CD4-positive, alpha-beta T cell treated with Interleukin-21 for 1 hour (primary cell): Measurements from ENCODE around the gene CKMT2.

Experiments used
- DNase-seq: peaks from one replicate; pipeline ENCODE4 v3.0.0-alpha.2; 2020

The CKMT2 gene

DNA sequence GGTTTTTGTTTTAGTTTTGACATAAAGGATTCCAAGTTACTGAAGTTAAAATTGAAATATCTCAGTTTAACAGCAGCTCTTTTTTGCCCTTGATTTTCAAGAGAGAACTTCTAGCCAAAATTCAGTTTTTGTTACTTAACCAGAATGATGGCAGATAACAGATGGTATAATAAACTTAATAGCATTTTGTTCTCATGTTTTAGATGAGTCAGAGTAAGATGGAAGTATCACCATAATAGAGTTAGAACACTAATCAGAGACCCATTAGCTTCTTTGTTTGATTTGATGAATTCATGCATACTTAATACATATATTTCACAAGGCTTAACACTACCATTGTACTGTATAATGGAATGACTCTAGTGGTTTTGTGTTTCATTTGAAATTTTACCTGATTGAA, 80.2 kb downstream of the CKMT2 start:
- DNase-seq = no peak

GRCh38 chr5:81313686-81314085, 80.6 kb downstream of the CKMT2 start:
- no peak for DNase-seq

GRCh38 chr5:81314581-81314980, 81.5 kb downstream of the CKMT2 start:
- DNase-seq = no peak

DNA sequence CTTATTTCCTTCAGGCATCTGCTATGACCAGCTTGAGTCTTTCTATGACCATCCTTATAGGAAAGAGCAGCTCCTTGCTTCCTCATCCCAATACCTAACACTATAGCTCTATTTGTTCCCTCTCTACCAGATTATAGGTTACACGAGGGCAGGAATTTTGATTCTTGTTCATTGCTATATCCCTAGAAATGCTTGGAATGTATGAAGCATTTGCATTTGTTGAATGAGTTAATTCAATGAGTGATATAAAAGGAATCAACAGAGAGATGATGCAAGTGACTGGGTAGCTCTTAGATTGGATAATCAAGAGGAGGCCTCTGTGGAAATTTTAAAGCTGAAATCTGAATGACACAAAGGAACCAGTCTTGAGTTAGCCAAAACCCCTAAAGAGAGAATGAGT, 82.2 kb downstream of the CKMT2 start:
- no peak for DNase-seq

GRCh38 chr5:81315830-81316229, 82.7 kb downstream of the CKMT2 start:
- no peak for DNase-seq
